HepG2 (cell line): Measurements from ENCODE around the gene PAM16. TPM values are rescaled to one million over a fixed set of nuclear protein-coding genes. Genes with fewer than 3 reads are reported as not detected.

Source experiments
- BRF2 ChIP-seq: sonication (generic); formaldehyde crosslinking; IDR thresholded peaks from 2 replicates; pipeline ENCODE4 v1.8.1; 2022; ENCODE audit warnings: mild to moderate bottlenecking, missing genetic modification reagents
- EP300 ChIP-seq, 3 experiments: sonication (generic) in 1 of 3; formaldehyde crosslinking in 1 of 3; IDR thresholded peaks; 2 replicates each; pipeline versions ENCODE4 v1.5.1 to v1.6.1; 2011 to 2020; ENCODE audit warnings: low read depth in 2 of 3, low read length in 2 of 3, borderline replicate concordance in 1 of 3, improper control_type of control experiment in 1 of 3, mild to moderate bottlenecking in 1 of 3, missing genetic modification reagents in 1 of 3, moderate library complexity in 1 of 3
- ERF ChIP-seq: IDR thresholded peaks from 2 replicates; pipeline ENCODE4 v1.6.1; 2018; ENCODE audit warnings: missing biosample characterization, missing genetic modification reagents
- HMGXB3 ChIP-seq: sonication (generic); formaldehyde crosslinking; IDR thresholded peaks from 2 replicates; pipeline ENCODE4 v1.4.0; 2020; ENCODE audit warnings: missing genetic modification reagents, borderline replicate concordance
- MNT ChIP-seq: fragments of 450-650 bp; IDR thresholded peaks from 2 replicates; pipeline ENCODE4 v1.6.1; 2016
- PATZ1 ChIP-seq: sonication (generic); formaldehyde crosslinking; IDR thresholded peaks from 2 replicates; pipeline ENCODE4 v1.4.0; 2020; ENCODE audit warnings: missing genetic modification reagents
- SMAD3 ChIP-seq: sonication (generic); formaldehyde crosslinking; IDR thresholded peaks from 2 replicates; pipeline ENCODE4 v1.4.0; 2020; ENCODE audit warnings: missing genetic modification reagents
- SOX13 ChIP-seq, 3 experiments: fragments of 450-650 bp in 1 of 3; sonication (generic) in 1 of 3; formaldehyde crosslinking in 1 of 3; IDR thresholded peaks in 2 of 3; conservative IDR thresholded peaks in 1 of 3; 2 replicates each; pipeline versions ENCODE4 v1.5.0 to v1.6.1; 2016 to 2020; ENCODE audit warnings: antibody characterized with exemption in 1 of 3, mild to moderate bottlenecking in 1 of 3, missing compliant biosample characterization in 1 of 3, missing genetic modification reagents in 1 of 3, moderate library complexity in 1 of 3
- SRSF1 ChIP-seq: fragments of 200-400 bp; formaldehyde crosslinking; optimal IDR thresholded peaks from 2 replicates; pipeline ENCODE3; 2017; ENCODE audit warnings: mild to moderate bottlenecking, low read depth, low read length, moderate library complexity
- ZNF225 ChIP-seq: sonication (generic); formaldehyde crosslinking; IDR thresholded peaks from 2 replicates; pipeline ENCODE4 v1.4.0; 2020; ENCODE audit warnings: mild to moderate bottlenecking, missing genetic modification reagents
- ZNF512B ChIP-seq: sonication (generic); formaldehyde crosslinking; IDR thresholded peaks from 2 replicates; pipeline ENCODE4 v1.5.1; 2020; ENCODE audit warnings: missing genetic modification reagents, mild to moderate bottlenecking, borderline replicate concordance
- ZNF782 ChIP-seq: sonication (generic); formaldehyde crosslinking; IDR thresholded peaks from 2 replicates; pipeline ENCODE4 v1.4.0; 2020; ENCODE audit warnings: missing genetic modification reagents, mild to moderate bottlenecking, borderline replicate concordance
- polyA plus RNA-seq, 8 experiments: library from polyadenylated mRNA; depleted of rRNA in 3 of 8; stranded (reverse) in 7 of 8; unstranded in 1 of 8; fragments of >200 nt; fragmentation: Illumina TruSeq in 4 of 8; extraction: Trizol in 4 of 8; gene quantifications; 2 replicates each; pipeline versions ENCODE4 v1.2.1 to v1.2.3, GENCODE V29; 2011 to 2016; ENCODE audit warnings: low read depth in 4 of 8, missing spikeins in 1 of 8, mixed read lengths in 1 of 8; ENCODE audit not compliant: insufficient read depth in 1 of 8
- total RNA-seq, 5 experiments: library from RNA; depleted of rRNA; stranded (reverse); fragments of >200 nt; fragmentation: Illumina TruSeq; extraction: Trizol; gene quantifications; 2 replicates each; pipeline ENCODE4 v1.2.3, GENCODE V29; 2016; ENCODE audit warnings: low read depth in 1 of 5

Gene PAM16
- total and polyA plus RNA-seq, 2 of the 13 experiments (the other 11 are each of a cell fraction or from before 2014, with no cell fraction given): 51.5 to 51.8 TPM

GRCh38 chr16:4327386-4328045, 23.6 kb downstream of the PAM16 start (continued):
- TF ChIP-seq ZNF512B (CRISPR knock-in tag): no peak
- TF ChIP-seq EP300 (IDR thresholded peaks at IDR 0.05; ENCODE audit: low read depth in 2 of 2, low read length in 2 of 2): no peak
- TF ChIP-seq EP300 (CRISPR knock-in tag; IDR thresholded peaks at IDR 0.05; ENCODE audit: borderline replicate concordance): no peak
- TF ChIP-seq SMAD3 (CRISPR knock-in tag): no peak
- TF ChIP-seq ZNF782: no peak
- TF ChIP-seq SOX13 (IDR thresholded peaks at IDR 0.05): no peak
- peak in 1 of 2 experiments; percentile 54; a peak in 2 of 4 replicates for TF ChIP-seq SOX13 (CRISPR knock-in tag; conservative IDR thresholded peaks at IDR 0.05 in 1 of 2, IDR thresholded peaks at IDR 0.05 in 1 of 2)
- no peak for TF ChIP-seq BRF2 (CRISPR knock-in tag)
- peak; percentile 44 for TF ChIP-seq SRSF1
- no peak; the same call in 1 of the 2 replicates for TF ChIP-seq HMGXB3
- no peak for TF ChIP-seq ERF (CRISPR knock-in tag)
- no peak for TF ChIP-seq MNT
- peak; percentile 90 for TF ChIP-seq PATZ1 (CRISPR knock-in tag)
- TF ChIP-seq ZNF225 (CRISPR knock-in tag): no peak
